Trophoblast cell (in vitro differentiated cells and primary cell): ENCODE results near the gene VCL.

Experiments used
- DNase-seq, 2 donors: peaks; one replicate each; pipeline ENCODE4 v3.0.0-alpha.2; 2016
- H2AFZ ChIP-seq: 2 replicates; pipeline ENCODE4 v1.6.1; 2013; ENCODE audit warnings: low read length, moderate library complexity, mild to moderate bottlenecking; ENCODE audit not compliant: insufficient read depth, poor library complexity
- H2AK5ac ChIP-seq: 2 replicates; pipeline ENCODE4 v1.6.1; 2013; ENCODE audit warnings: mild to moderate bottlenecking, low read length
- H2BK120ac ChIP-seq: 2 replicates; pipeline ENCODE4 v1.6.1; 2013; ENCODE audit warnings: low read length, mild to moderate bottlenecking, moderate library complexity; ENCODE audit not compliant: insufficient read depth, poor library complexity
- H2BK12ac ChIP-seq: 2 replicates; pipeline ENCODE4 v1.6.1; 2013; ENCODE audit warnings: mild to moderate bottlenecking, low read length, moderate library complexity
- H2BK5ac ChIP-seq: 2 replicates; pipeline ENCODE4 v1.6.1; 2013; ENCODE audit warnings: low read length, low read depth, moderate library complexity, mild to moderate bottlenecking; ENCODE audit not compliant: poor library complexity
- H3K14ac ChIP-seq: 2 replicates; pipeline ENCODE4 v1.6.1; 2013; ENCODE audit warnings: mild to moderate bottlenecking, low read length
- H3K18ac ChIP-seq: 2 replicates; pipeline ENCODE4 v1.6.1; 2013; ENCODE audit warnings: mild to moderate bottlenecking, low read length
- H3K23ac ChIP-seq: 2 replicates; pipeline ENCODE4 v1.6.1; 2013; ENCODE audit warnings: low read length
- H3K27ac ChIP-seq: 2 replicates; pipeline ENCODE4 v1.5.1; 2013; ENCODE audit warnings: low read depth, mild to moderate bottlenecking, inconsistent platforms, low read length, moderate library complexity
- H3K27me3 ChIP-seq: 2 replicates; pipeline ENCODE4 v1.6.1; 2013; ENCODE audit warnings: inconsistent platforms, mild to moderate bottlenecking, low read length, moderate library complexity; ENCODE audit not compliant: insufficient read depth
- H3K36me3 ChIP-seq, 2 experiments: 1 replicate in 1 of 2; 2 replicates in 1 of 2; pipeline ENCODE4 v1.6.1; 2013; ENCODE audit warnings: low read length in 2 of 2, mild to moderate bottlenecking in 2 of 2, moderate library complexity in 1 of 2; ENCODE audit not compliant: insufficient read depth in 2 of 2, control insufficient read depth in 1 of 2
- H3K4ac ChIP-seq: 2 replicates; pipeline ENCODE4 v1.6.1; 2013; ENCODE audit warnings: low read depth, mild to moderate bottlenecking, low read length, moderate library complexity
- H3K4me1 ChIP-seq, 2 experiments: 1 replicate in 1 of 2; 2 replicates in 1 of 2; pipeline ENCODE4 v1.6.1; 2013; ENCODE audit warnings: low read length in 2 of 2, mild to moderate bottlenecking in 2 of 2, moderate library complexity in 1 of 2; ENCODE audit not compliant: insufficient read depth in 2 of 2, control insufficient read depth in 1 of 2
- H3K4me2 ChIP-seq: 2 replicates; pipeline ENCODE4 v1.6.1; 2013; ENCODE audit warnings: inconsistent platforms, mild to moderate bottlenecking, low read length, moderate library complexity
- H3K4me3 ChIP-seq: 2 replicates; pipeline ENCODE4 v1.5.1; 2013; ENCODE audit warnings: mild to moderate bottlenecking, low read depth, low read length, inconsistent platforms
- H3K79me1 ChIP-seq: one replicate; pipeline ENCODE4 v1.6.1; 2013; ENCODE audit warnings: low read length
- H3K79me2 ChIP-seq: 2 replicates; pipeline ENCODE4 v1.6.1; 2013; ENCODE audit warnings: low read length, mild to moderate bottlenecking; ENCODE audit not compliant: control insufficient read depth, insufficient read depth, poor library complexity
- H3K9ac ChIP-seq: 2 replicates; pipeline ENCODE4 v1.6.1; 2013; ENCODE audit warnings: mild to moderate bottlenecking, low read length
- H3K9me3 ChIP-seq: 2 replicates; pipeline ENCODE4 v1.6.1; 2013; ENCODE audit warnings: low read depth, mild to moderate bottlenecking, control low read depth, inconsistent platforms, low read length; ENCODE audit not compliant: insufficient read depth
- H4K12ac ChIP-seq: 2 replicates; pipeline ENCODE4 v1.6.1; 2013; ENCODE audit warnings: low read depth, mild to moderate bottlenecking, low read length, moderate library complexity
- H4K8ac ChIP-seq: 2 replicates; pipeline ENCODE4 v1.6.1; 2013; ENCODE audit warnings: low read depth, mild to moderate bottlenecking, low read length, moderate library complexity
- H4K91ac ChIP-seq: one replicate; pipeline ENCODE4 v1.6.1; 2013; ENCODE audit warnings: low read depth, mild to moderate bottlenecking, low read length, moderate library complexity
- WGBS: extraction: QIAGEN DNeasy Blood & Tissue Kit; methylation state at CpG from one replicate; pipeline ENCODE4 v1.1.7; 2013; ENCODE audit warnings: missing lambda C conversion rate; ENCODE audit not compliant: insufficient read length, insufficient coverage; ENCODE audit errors: extremely low coverage; 5-methylcytosine and 5-hydroxymethylcytosine counted together

VCL gene

GRCh38 chr10:74120911-74121310 is 123.0 kb downstream of the VCL start:
- Histone ChIP-seq H3K9me3 (no peaks in the 10 kb centered on the region), H2BK5ac (no peak overlapping the region), H3K4ac (no peak overlapping the region), H4K91ac (no peak overlapping the region), H2BK120ac (no peak overlapping the region), H3K14ac (no peak overlapping the region), H2AFZ (no peak overlapping the region), H2AK5ac (no peak overlapping the region), H3K9ac (no peak overlapping the region), H3K79me2 (no peaks in the 10 kb centered on the region), H3K27me3 (no peaks in the 10 kb centered on the region), H3K36me3 (peaks cover 21 to 41% of the 10 kb centered on the region in 2 experiments), H3K27ac (no peak overlapping the region), H3K4me1 (no peaks in the 10 kb centered on the region), H3K18ac (no peak overlapping the region), H3K79me1 (no peaks in the 10 kb centered on the region), H2BK12ac (no peak overlapping the region), H3K4me3 (no peak overlapping the region), H3K4me2 (no peak overlapping the region), H4K12ac (no peak overlapping the region), H4K8ac (no peak overlapping the region), H3K23ac (no peak overlapping the region)
- no peak for DNase-seq
- WGBS = no CpG with 5 or more reads among the region's 1 CpG

- Histone ChIP-seq H4K12ac (no peak overlapping the region), H3K23ac (no peak overlapping the region), H3K18ac (no peak overlapping the region), H3K4me3 (no peak overlapping the region), H3K4ac (no peak overlapping the region), H2BK5ac (no peak overlapping the region), H3K79me2 (no peaks in the 10 kb centered on the region), H3K14ac (no peak overlapping the region), H2AK5ac (no peak overlapping the region), H3K9me3 (no peaks in the 10 kb centered on the region), H3K27me3 (no peaks in the 10 kb centered on the region), H2BK12ac (no peak overlapping the region), H3K36me3 (peaks cover 21 to 41% of the 10 kb centered on the region in 2 experiments), H2AFZ (no peak overlapping the region), H3K4me2 (no peak overlapping the region), H4K8ac (no peak overlapping the region), H2BK120ac (no peak overlapping the region), H4K91ac (no peak overlapping the region), H3K9ac (no peak overlapping the region), H3K4me1 (no peaks in the 10 kb centered on the region), H3K27ac (no peak overlapping the region), H3K79me1 (no peaks in the 10 kb centered on the region)
- no CpG with 5 or more reads among the region's 1 CpG for WGBS
- peak; percentile 26 to 64 for DNase-seq
Measured at GRCh38 chr10:74121368-74121767, 123.5 kb downstream of the VCL start.

GRCh38 chr10:74122060-74122459 is 124.1 kb downstream of the VCL start:
- no peak overlapping the region for H3K23ac ChIP-seq
- H3K4me2 ChIP-seq = no peak overlapping the region
- no peak overlapping the region for H3K9ac ChIP-seq
- H3K4ac ChIP-seq = no peak overlapping the region
- WGBS = no CpG with 5 or more reads among the region's 3 CpGs
- H3K14ac ChIP-seq = no peak overlapping the region
- H3K9me3 ChIP-seq = no peaks in the 10 kb centered on the region
- no peaks in the 10 kb centered on the region for H3K4me1 ChIP-seq
- H2AK5ac ChIP-seq = no peak overlapping the region
- no peak overlapping the region for H4K8ac ChIP-seq
- no peaks in the 10 kb centered on the region for H3K79me1 ChIP-seq
- no peaks in the 10 kb centered on the region for H3K27me3 ChIP-seq
- no peaks in the 10 kb centered on the region for H3K79me2 ChIP-seq
- H3K36me3 ChIP-seq = peaks cover 21 to 43% of the 10 kb centered on the region in 2 experiments
- H4K91ac ChIP-seq = no peak overlapping the region
- no peak overlapping the region for H2AFZ ChIP-seq
- H2BK5ac ChIP-seq = no peak overlapping the region
- no peak overlapping the region for H4K12ac ChIP-seq
- no peak overlapping the region for H2BK12ac ChIP-seq
- peak; percentile 57 to 77 for DNase-seq
- H2BK120ac ChIP-seq = no peak overlapping the region
- no peak overlapping the region for H3K4me3 ChIP-seq
- H3K27ac ChIP-seq = peak overlapping the region; percentile 3
- no peak overlapping the region for H3K18ac ChIP-seq

DNA sequence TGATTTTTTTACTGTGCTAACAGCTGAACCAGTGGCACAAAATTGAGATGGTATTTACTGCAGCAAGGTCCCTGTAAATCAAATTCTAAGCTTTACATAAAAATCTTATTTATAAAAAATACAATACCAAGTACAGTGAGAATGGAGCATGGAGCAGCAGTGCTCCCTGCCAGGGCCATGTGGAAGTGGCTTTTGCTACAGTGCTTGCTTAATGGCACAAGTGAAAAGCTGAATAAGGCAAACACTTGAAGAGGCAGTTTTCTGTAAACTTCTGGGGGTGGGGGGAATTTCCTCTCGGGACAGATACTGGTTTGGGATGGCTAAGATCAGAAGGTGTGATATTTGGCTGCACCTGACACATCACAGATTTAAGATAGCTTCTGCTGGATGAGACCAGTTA is 125.2 kb downstream of the VCL start:
- H3K27ac ChIP-seq = no peak overlapping the region
- no peak overlapping the region for H3K4ac ChIP-seq
- H4K91ac ChIP-seq = no peak overlapping the region
- H3K9ac ChIP-seq = no peak overlapping the region
- no peaks in the 10 kb centered on the region for H3K9me3 ChIP-seq
- H4K12ac ChIP-seq = no peak overlapping the region
- no peaks in the 10 kb centered on the region for H3K27me3 ChIP-seq
- H3K36me3 ChIP-seq = peaks cover 12 to 34% of the 10 kb centered on the region in 2 experiments
- H2AFZ ChIP-seq = no peak overlapping the region
- no peak overlapping the region for H3K23ac ChIP-seq
- H3K4me3 ChIP-seq = no peak overlapping the region
- no peak overlapping the region for H3K4me2 ChIP-seq
- no peak overlapping the region for H2BK5ac ChIP-seq
- no peak for DNase-seq
- no peaks in the 10 kb centered on the region for H3K4me1 ChIP-seq
- H3K14ac ChIP-seq = no peak overlapping the region
- WGBS = no CpG with 5 or more reads among the region's 1 CpG
- no peak overlapping the region for H2BK12ac ChIP-seq
- H2AK5ac ChIP-seq = no peak overlapping the region
- no peak overlapping the region for H4K8ac ChIP-seq
- no peak overlapping the region for H2BK120ac ChIP-seq
- no peaks in the 10 kb centered on the region for H3K79me1 ChIP-seq
- no peaks in the 10 kb centered on the region for H3K79me2 ChIP-seq
- H3K18ac ChIP-seq = no peak overlapping the region
